HG03097 (cell line): ENCODE results near the gene SLC16A12.
"Not testable (repeated sequence)": the region's sequence is repeated elsewhere in the genome, so short reads cannot be mapped to it uniquely, and the experiment has no call there.

Source experiments
- ATAC-seq: cut with Tn5 transposase; IDR thresholded peaks from one replicate; pipeline ENCODE4 v1.9.1; 2021; ENCODE audit not compliant: unreplicated experiment, low FRiP score

SLC16A12 gene

GRCh38 chr10:89549510-89549909 is 14.1 kb upstream of the SLC16A12 start:
- no peak for ATAC-seq

GRCh38 chr10:89548673-89549072 is 13.3 kb upstream of the SLC16A12 start:
- ATAC-seq, result no peak

GRCh38 chr10:89547853-89548513 is 12.6 kb upstream of the SLC16A12 start:
- ATAC-seq, result no peak

- ATAC-seq, result not testable (repeated sequence)
These were observed 11.3 kb upstream of the SLC16A12 start for GRCh38 chr10:89546651-89547050.

- no peak for ATAC-seq
These were observed 8.4 kb upstream of the SLC16A12 start for GRCh38 chr10:89543841-89544240.

GRCh38 chr10:89540420-89540949 is 5.1 kb upstream of the SLC16A12 start:
- no peak for ATAC-seq

GRCh38 chr10:89537364-89537763 is 2.0 kb upstream of the SLC16A12 start:
- no peak for ATAC-seq

GRCh38 chr10:89536013-89536354 is 590 bp upstream of the SLC16A12 start:
- ATAC-seq, result no peak

GRCh38 chr10:89534826-89535166 is 598 bp downstream of the SLC16A12 start:
- ATAC-seq, result no peak

- ATAC-seq, result no peak
These were observed 2.9 kb downstream of the SLC16A12 start for GRCh38 chr10:89532476-89532875.

- ATAC-seq, result no peak
These were observed 4.0 kb downstream of the SLC16A12 start for GRCh38 chr10:89531359-89531758.

- not testable (repeated sequence) for ATAC-seq
These were observed 5.7 kb downstream of the SLC16A12 start for GRCh38 chr10:89529711-89530110.

GRCh38 chr10:89526358-89526757 is 9.0 kb downstream of the SLC16A12 start:
- ATAC-seq, result no peak

- no peak for ATAC-seq
These were observed 9.8 kb downstream of the SLC16A12 start for GRCh38 chr10:89525556-89525955.

GRCh38 chr10:89524279-89524678 is 11.1 kb downstream of the SLC16A12 start:
- no peak for ATAC-seq

- ATAC-seq, result no peak
These were observed 12.1 kb downstream of the SLC16A12 start for GRCh38 chr10:89523274-89523673.

- ATAC-seq, result no peak
These were observed 12.9 kb downstream of the SLC16A12 start for GRCh38 chr10:89522463-89522862.

GRCh38 chr10:89521368-89521767 is 14.0 kb downstream of the SLC16A12 start:
- no peak for ATAC-seq

GRCh38 chr10:89520706-89521105 is 14.7 kb downstream of the SLC16A12 start:
- no peak for ATAC-seq

GRCh38 chr10:89518876-89519842 is 16.2 kb downstream of the SLC16A12 start:
- no peak for ATAC-seq

GRCh38 chr10:89518108-89518507 is 17.3 kb downstream of the SLC16A12 start:
- no peak for ATAC-seq
